ENCODE data around the gene RPL34. TPM values are rescaled to one million over a fixed set of nuclear protein-coding genes. Genes with fewer than 3 reads are reported as not detected.
"Not testable (repeated sequence)": the region's sequence is repeated elsewhere in the genome, so short reads cannot be mapped to it uniquely, and the experiment has no call there.

Gene RPL34
- total and polyA plus RNA-seq, 12 donors = 516 to 4,489 (median 980) TPM

GRCh38 chr4:108589961-108590360 is 30.4 kb upstream of the RPL34 start:
- no peaks in the 10 kb centered on the region for H3K9me3 ChIP-seq (replicated peaks in 1 of 3)
- no peaks in the 10 kb centered on the region for H3K4me1 ChIP-seq (replicated peaks in 1 of 2)
- intact Hi-C loops (cut with DNase I) = no loop called here
- no peaks in the 10 kb centered on the region for H3K36me3 ChIP-seq (replicated peaks in 1 of 2)
- no peaks in the 10 kb centered on the region for H3K27me3 ChIP-seq
- DNase-seq = no peak
- H3K4me3 ChIP-seq = no peak overlapping the region
- WGBS, 4 donors = 57 to 82% (median 69%) methylated on average over 2 of the region's 2 CpGs
- H3K27ac ChIP-seq = no peak overlapping the region
- no peak for TF ChIP-seq POLR2A (IDR thresholded peaks at IDR 0.05)
- TF ChIP-seq, protein P1, sequence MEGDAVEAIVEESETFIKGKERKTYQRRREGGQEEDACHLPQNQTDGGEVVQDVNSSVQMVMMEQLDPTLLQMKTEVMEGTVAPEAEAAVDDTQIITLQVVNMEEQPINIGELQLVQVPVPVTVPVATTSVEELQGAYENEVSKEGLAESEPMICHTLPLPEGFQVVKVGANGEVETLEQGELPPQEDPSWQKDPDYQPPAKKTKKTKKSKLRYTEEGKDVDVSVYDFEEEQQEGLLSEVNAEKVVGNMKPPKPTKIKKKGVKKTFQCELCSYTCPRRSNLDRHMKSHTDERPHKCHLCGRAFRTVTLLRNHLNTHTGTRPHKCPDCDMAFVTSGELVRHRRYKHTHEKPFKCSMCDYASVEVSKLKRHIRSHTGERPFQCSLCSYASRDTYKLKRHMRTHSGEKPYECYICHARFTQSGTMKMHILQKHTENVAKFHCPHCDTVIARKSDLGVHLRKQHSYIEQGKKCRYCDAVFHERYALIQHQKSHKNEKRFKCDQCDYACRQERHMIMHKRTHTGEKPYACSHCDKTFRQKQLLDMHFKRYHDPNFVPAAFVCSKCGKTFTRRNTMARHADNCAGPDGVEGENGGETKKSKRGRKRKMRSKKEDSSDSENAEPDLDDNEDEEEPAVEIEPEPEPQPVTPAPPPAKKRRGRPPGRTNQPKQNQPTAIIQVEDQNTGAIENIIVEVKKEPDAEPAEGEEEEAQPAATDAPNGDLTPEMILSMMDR (IDR thresholded peaks at IDR 0.05) = no peak

DNA sequence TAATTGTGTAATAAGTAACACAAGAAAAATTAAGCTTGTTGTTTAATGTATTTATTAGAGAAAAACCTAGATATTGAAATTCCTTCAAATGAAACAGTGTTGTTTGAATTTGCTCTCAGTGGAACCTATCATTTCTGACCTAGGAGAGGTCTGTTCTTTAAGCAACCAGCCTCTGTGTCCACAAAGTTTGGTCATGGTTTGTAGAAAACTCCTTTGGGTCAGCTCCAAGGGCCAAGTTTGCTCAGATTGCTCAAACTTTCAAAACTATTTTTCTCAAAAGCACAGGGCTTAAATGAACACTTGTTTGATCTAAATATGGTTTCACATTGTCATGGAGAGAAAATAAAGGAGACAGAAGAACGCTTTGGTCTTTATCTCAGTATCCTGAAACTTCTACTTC is 29.6 kb upstream of the RPL34 start:
- Histone ChIP-seq H3K4me3 (no peak overlapping the region), H3K36me3 (replicated peaks in 1 of 2) (no peaks in the 10 kb centered on the region), H3K27ac (no peak overlapping the region), H3K4me1 (replicated peaks in 1 of 2) (no peaks in the 10 kb centered on the region), H3K27me3 (no peaks in the 10 kb centered on the region), H3K9me3 (replicated peaks in 1 of 3) (no peaks in the 10 kb centered on the region)
- DNase-seq = no peak
- TF ChIP-seq POLR2A (IDR thresholded peaks at IDR 0.05) = no peak
- TF ChIP-seq, protein P1 (IDR thresholded peaks at IDR 0.05) = no peak
- intact Hi-C loops (cut with DNase I) = no loop called here
- 90 to 100% (median 96%) methylated on average over 1 of the region's 1 CpG for WGBS, 4 donors

- WGBS, 4 donors = 73 to 85% (median 78%) methylated on average over 2 of the region's 2 CpGs
Measured at GRCh38 chr4:108592674-108592986, 27.7 kb upstream of the RPL34 start.

DNA sequence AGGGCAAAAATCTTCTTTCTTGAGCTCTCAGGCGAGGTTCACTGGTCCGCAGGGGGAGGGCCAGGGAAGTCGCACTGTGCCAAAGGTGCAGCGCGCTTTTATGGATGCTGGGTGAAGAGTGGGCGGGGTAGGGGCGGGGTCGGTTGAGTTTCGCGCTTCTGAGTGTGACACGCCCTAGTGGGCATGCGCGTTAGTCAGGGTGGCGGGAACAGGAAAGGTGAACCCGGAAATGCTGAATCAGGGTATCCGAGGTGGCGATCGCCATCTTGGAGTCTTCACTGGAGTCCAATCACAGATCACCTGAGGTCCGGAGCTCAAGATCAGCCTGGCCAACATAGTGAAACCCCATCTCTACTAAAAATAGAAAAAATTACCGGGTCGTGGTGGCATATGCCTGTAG is 26.1 kb upstream of the RPL34 start:
- H3K36me3 ChIP-seq (replicated peaks in 1 of 2); H3K27me3 ChIP-seq; H3K27ac ChIP-seq; H3K4me3 ChIP-seq; H3K4me1 ChIP-seq (replicated peaks in 1 of 2); intact Hi-C loops (cut with DNase I); DNase-seq; H3K9me3 ChIP-seq (replicated peaks in 1 of 3): not testable (repeated sequence)
- WGBS, 4 donors = 91 to 97% (median 96%) methylated on average over 19 to 21 of the region's 21 CpGs

More at GRCh38 chr4:108592674-108592986, 27.7 kb upstream of the RPL34 start:
- Histone ChIP-seq H3K36me3 (replicated peaks in 1 of 2) (no peaks in the 10 kb centered on the region), H3K4me3 (no peak overlapping the region), H3K27me3 (no peaks in the 10 kb centered on the region), H3K9me3 (replicated peaks in 1 of 3) (no peaks in the 10 kb centered on the region), H3K4me1 (replicated peaks in 1 of 2) (no peaks in the 10 kb centered on the region), H3K27ac (no peak overlapping the region)
- intact Hi-C loops (cut with DNase I) = no loop called here
- TF ChIP-seq POLR2A (IDR thresholded peaks at IDR 0.05) = no peak
- TF ChIP-seq, protein P1 (IDR thresholded peaks at IDR 0.05) = no peak
- DNase-seq = no peak

DNA sequence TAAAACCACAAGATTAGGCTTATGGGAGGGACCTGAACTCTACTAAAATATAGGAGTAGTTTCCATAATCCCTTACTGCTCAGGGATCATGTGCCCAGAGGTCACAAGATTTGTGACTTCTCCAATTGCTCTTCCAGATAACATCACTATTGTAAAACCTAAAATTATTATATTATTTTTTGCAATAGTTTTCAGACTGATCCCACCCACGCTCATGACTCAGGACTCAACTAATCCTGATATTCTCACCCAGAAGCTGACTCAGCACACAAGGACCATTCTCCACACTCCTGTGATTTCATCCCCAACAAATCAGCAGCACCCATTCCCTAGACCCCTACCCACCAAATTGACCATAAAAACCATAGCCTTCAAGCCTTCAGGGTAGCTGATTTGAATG is 24.0 kb upstream of the RPL34 start:
- H3K36me3 ChIP-seq (replicated peaks in 1 of 2) = no peaks in the 10 kb centered on the region

More for the DNA sequence above, 24.0 kb upstream of the RPL34 start:
- no peaks in the 10 kb centered on the region for H3K4me1 ChIP-seq (replicated peaks in 1 of 2)
- no peaks in the 10 kb centered on the region for H3K27me3 ChIP-seq
- H3K27ac ChIP-seq = no peak overlapping the region
- H3K4me3 ChIP-seq = no peak overlapping the region
- DNase-seq = no peak
- intact Hi-C loops (cut with DNase I) = no loop called here
- 85 to 100% (median 93%) methylated on average over 1 of the region's 1 CpG for WGBS, 4 donors
- H3K9me3 ChIP-seq (replicated peaks in 1 of 3) = no peaks in the 10 kb centered on the region
- no peak for TF ChIP-seq POLR2A (IDR thresholded peaks at IDR 0.05)
- TF ChIP-seq, protein P1 (IDR thresholded peaks at IDR 0.05) = no peak

All from adrenal gland (tissue), 12 donors.